ENCODE data around the gene CDH4. TPM values are rescaled to one million over a fixed set of nuclear protein-coding genes. Genes with fewer than 3 reads are reported as not detected.
A peak's percentile ranks its signal among the peaks of the same experiment; 100 is the strongest.

CDH4 gene
- total RNA-seq, 1 experiment from 2014 or later = not detected

DNA sequence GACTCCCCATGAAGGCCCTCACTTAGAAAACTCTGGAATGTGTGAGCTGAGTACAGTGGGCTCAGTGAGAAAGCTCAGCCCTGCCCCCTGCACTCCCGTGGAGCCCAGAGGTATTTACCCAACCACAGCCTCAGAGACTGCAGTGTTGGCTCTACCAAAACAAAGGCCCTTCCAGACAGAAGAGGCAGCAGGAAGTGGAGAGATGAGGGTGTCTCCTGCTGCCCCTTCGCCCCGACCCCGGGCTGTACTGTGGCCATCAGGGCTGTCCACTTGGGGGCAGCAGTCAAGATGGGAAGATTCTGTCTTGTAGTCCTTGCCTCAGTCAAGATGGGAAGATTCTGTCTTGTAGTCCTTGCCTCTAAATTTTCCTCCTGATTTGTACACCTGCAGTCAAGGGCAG lies 472.3 kb downstream of the CDH4 start:
- Mint-ChIP-seq H3K4me1 (ENCODE audit: low read depth, unreplicated experiment) (no peaks in the 10 kb centered on the region), H3K27me3 (ENCODE audit: insufficient read depth, unreplicated experiment) (peaks cover 17% of the 10 kb centered on the region), H3K36me3 (ENCODE audit: insufficient read depth, unreplicated experiment) (no peaks in the 10 kb centered on the region), H3K4me3 (ENCODE audit: unreplicated experiment) (no peak overlapping the region), H3K27ac (ENCODE audit: unreplicated experiment) (no peak overlapping the region), H3K9me3 (ENCODE audit: unreplicated experiment) (no peaks in the 10 kb centered on the region)
- peak; percentile 44 to 52 for TF ChIP-seq CTCF (IDR thresholded peaks at IDR 0.05; ENCODE audit: insufficient read depth in 1 of 2, low read depth in 1 of 2, low read length in 1 of 2, severe bottlenecking in 1 of 2, unreplicated experiment in 1 of 2)
- no peaks in the 10 kb centered on the region for H3K9me3 ChIP-seq
- ChIA-PET CTCF (interaction anchor here (0.7 kb wide), 1 partner anchor 8 kb away, joined by 3 read pairs; no protein-coding TSS in a partner anchor), POLR2A (no interaction called here)
- no peaks in the 10 kb centered on the region for H3K4me1 ChIP-seq
- DNase-seq = peak in 1 of 2 experiments; percentile 47
- intact Hi-C loops (cut with micrococcal nuclease; ENCODE audit: unreplicated experiment) = loop anchor here (5.0 kb wide), 1 partner anchor 148 kb away; no protein-coding TSS in a partner anchor
- no peaks in the 10 kb centered on the region for H3K36me3 ChIP-seq (ENCODE audit: control insufficient read depth, insufficient read depth, low read length)
- no peak overlapping the region for H3K4me3 ChIP-seq (ENCODE audit: low read depth, low read length)
- BruUV-seq (replicated peaks) = no TSS peak
- no peaks in the 10 kb centered on the region; the same call in 1 of the 2 replicates for H3K27me3 ChIP-seq (replicated peaks; ENCODE audit: control insufficient read depth, insufficient read depth, low read length)

GRCh38 chr20:61725145-61725544 lies 473.1 kb downstream of the CDH4 start:
- intact Hi-C loops (cut with micrococcal nuclease; ENCODE audit: unreplicated experiment) = no loop called here
- no peak overlapping the region for H3K4me3 ChIP-seq (ENCODE audit: low read depth, low read length)
- H3K27me3 ChIP-seq (replicated peaks; ENCODE audit: control insufficient read depth, insufficient read depth, low read length) = peaks cover 2% of the 10 kb centered on the region; the same call in 1 of the 2 replicates
- Mint-ChIP-seq H3K36me3 (ENCODE audit: insufficient read depth, unreplicated experiment) (no peaks in the 10 kb centered on the region), H3K4me1 (ENCODE audit: low read depth, unreplicated experiment) (no peaks in the 10 kb centered on the region), H3K4me3 (ENCODE audit: unreplicated experiment) (no peak overlapping the region), H3K27ac (ENCODE audit: unreplicated experiment) (no peak overlapping the region), H3K9me3 (ENCODE audit: unreplicated experiment) (no peaks in the 10 kb centered on the region), H3K27me3 (ENCODE audit: insufficient read depth, unreplicated experiment) (peaks cover 14% of the 10 kb centered on the region)
- H3K36me3 ChIP-seq (ENCODE audit: control insufficient read depth, insufficient read depth, low read length) = no peaks in the 10 kb centered on the region
- BruUV-seq (replicated peaks) = no TSS peak
- DNase-seq = no peak
- CTCF ChIA-PET = no interaction called here
- POLR2A ChIA-PET = no interaction called here
- no peaks in the 10 kb centered on the region for H3K4me1 ChIP-seq
- no peaks in the 10 kb centered on the region for H3K9me3 ChIP-seq
- no peak for TF ChIP-seq CTCF (IDR thresholded peaks at IDR 0.05; ENCODE audit: insufficient read depth in 1 of 2, low read depth in 1 of 2, low read length in 1 of 2, severe bottlenecking in 1 of 2, unreplicated experiment in 1 of 2)

- H3K4me1 Mint-ChIP-seq (ENCODE audit: low read depth, unreplicated experiment) = no peaks in the 10 kb centered on the region
- CTCF ChIA-PET = no interaction called here
- H3K27me3 Mint-ChIP-seq (ENCODE audit: insufficient read depth, unreplicated experiment) = peaks cover 12% of the 10 kb centered on the region
Measured at GRCh38 chr20:61725966-61726365, 473.9 kb downstream of the CDH4 start.

More at GRCh38 chr20:61725966-61726365, 473.9 kb downstream of the CDH4 start:
- Histone ChIP-seq H3K4me3 (ENCODE audit: low read depth, low read length) (no peak overlapping the region), H3K4me1 (no peaks in the 10 kb centered on the region), H3K36me3 (ENCODE audit: control insufficient read depth, insufficient read depth, low read length) (no peaks in the 10 kb centered on the region), H3K9me3 (no peaks in the 10 kb centered on the region), H3K27me3 (replicated peaks; ENCODE audit: control insufficient read depth, insufficient read depth, low read length) (peaks cover 2% of the 10 kb centered on the region; the same call in 1 of the 2 replicates)
- no peaks in the 10 kb centered on the region for H3K36me3 Mint-ChIP-seq (ENCODE audit: insufficient read depth, unreplicated experiment)
- no peak overlapping the region for H3K4me3 Mint-ChIP-seq (ENCODE audit: unreplicated experiment)
- no peak overlapping the region for H3K27ac Mint-ChIP-seq (ENCODE audit: unreplicated experiment)
- POLR2A ChIA-PET = no interaction called here
- intact Hi-C loops (cut with micrococcal nuclease; ENCODE audit: unreplicated experiment) = no loop called here
- H3K9me3 Mint-ChIP-seq (ENCODE audit: unreplicated experiment) = no peaks in the 10 kb centered on the region
- TF ChIP-seq CTCF (IDR thresholded peaks at IDR 0.05; ENCODE audit: insufficient read depth in 1 of 2, low read depth in 1 of 2, low read length in 1 of 2, severe bottlenecking in 1 of 2, unreplicated experiment in 1 of 2) = no peak
- no TSS peak for BruUV-seq (replicated peaks)
- no peak for DNase-seq
